ENCODE results near the gene STRIT1. TPM values are rescaled to one million over a fixed set of nuclear protein-coding genes. Genes with fewer than 3 reads are reported as not detected.
A peak's percentile ranks its signal among the peaks of the same experiment; 100 is the strongest.

STRIT1 gene
- total and polyA plus RNA-seq, 7 donors = 714 to 1,417 (median 1,022) TPM

DNA sequence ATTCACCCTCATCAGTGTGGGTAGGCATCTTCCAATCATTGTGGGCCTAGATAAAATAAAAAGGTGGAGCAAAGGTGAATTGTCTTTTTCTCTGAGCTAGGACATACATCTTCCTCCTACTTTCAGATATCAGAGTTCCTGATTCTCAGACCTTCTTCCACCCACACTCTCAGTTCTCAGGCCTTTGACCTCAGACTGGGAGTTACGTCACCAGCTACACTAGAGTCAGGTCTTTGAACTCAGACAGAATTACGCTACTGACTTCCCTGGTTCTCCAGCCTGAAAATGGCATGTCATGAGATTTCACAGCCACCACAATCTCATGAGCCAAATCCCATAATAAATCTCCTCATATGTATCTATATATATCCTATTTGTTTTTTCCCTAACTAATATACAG, 39.0 kb downstream of the STRIT1 start:
- no peak for ATAC-seq
- TF ChIP-seq, protein P1, sequence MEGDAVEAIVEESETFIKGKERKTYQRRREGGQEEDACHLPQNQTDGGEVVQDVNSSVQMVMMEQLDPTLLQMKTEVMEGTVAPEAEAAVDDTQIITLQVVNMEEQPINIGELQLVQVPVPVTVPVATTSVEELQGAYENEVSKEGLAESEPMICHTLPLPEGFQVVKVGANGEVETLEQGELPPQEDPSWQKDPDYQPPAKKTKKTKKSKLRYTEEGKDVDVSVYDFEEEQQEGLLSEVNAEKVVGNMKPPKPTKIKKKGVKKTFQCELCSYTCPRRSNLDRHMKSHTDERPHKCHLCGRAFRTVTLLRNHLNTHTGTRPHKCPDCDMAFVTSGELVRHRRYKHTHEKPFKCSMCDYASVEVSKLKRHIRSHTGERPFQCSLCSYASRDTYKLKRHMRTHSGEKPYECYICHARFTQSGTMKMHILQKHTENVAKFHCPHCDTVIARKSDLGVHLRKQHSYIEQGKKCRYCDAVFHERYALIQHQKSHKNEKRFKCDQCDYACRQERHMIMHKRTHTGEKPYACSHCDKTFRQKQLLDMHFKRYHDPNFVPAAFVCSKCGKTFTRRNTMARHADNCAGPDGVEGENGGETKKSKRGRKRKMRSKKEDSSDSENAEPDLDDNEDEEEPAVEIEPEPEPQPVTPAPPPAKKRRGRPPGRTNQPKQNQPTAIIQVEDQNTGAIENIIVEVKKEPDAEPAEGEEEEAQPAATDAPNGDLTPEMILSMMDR (IDR thresholded peaks at IDR 0.05) = no peak
- no peak for DNase-seq
- Histone ChIP-seq H3K27ac (no peak overlapping the region), H3K4me1 (no peaks in the 10 kb centered on the region), H3K9me3 (no peaks in the 10 kb centered on the region), H3K36me3 (ENCODE audit: insufficient read depth in 1 of 2, low read depth in 1 of 2) (no peaks in the 10 kb centered on the region), H3K27me3 (ENCODE audit: insufficient read depth in 3 of 3, low read length in 2 of 3) (no peaks in the 10 kb centered on the region), H3K4me3 (no peak overlapping the region)
- WGBS, 3 donors = 47 to 84% (median 51%) methylated on average over 2 of the region's 2 CpGs
- intact Hi-C loops (cut with DNase I) = no loop called here

DNA sequence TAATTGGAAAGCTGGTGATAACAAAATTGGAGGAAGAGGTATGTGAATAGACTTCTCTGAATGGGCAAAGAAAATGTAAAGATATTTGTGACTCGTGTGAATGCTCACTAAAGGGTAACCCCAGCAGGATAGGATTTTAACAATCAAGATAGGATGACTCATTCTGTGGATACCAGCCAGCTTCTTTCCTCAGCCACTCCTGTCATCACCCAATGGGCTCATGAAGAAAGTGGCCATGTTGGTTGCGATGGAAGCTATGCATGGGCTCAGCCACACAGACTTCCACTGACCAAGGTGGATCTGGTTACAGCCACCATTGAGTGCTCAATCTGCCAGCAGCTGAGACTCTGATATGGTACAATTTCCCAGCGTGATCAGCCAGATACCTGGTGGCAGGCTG, 40.9 kb downstream of the STRIT1 start:
- TF ChIP-seq, protein P1 (IDR thresholded peaks at IDR 0.05) = no peak
- intact Hi-C loops (cut with DNase I) = no loop called here
- no peak for DNase-seq
- no peaks in the 10 kb centered on the region for H3K4me1 ChIP-seq
- H3K36me3 ChIP-seq (ENCODE audit: insufficient read depth in 1 of 2, low read depth in 1 of 2) = no peaks in the 10 kb centered on the region
- peak in 1 of 4 donors; percentile 84 for ATAC-seq
- no peak overlapping the region for H3K27ac ChIP-seq
- peaks cover 5% of the 10 kb centered on the region for H3K9me3 ChIP-seq
- no peak overlapping the region for H3K4me3 ChIP-seq
- no peaks in the 10 kb centered on the region for H3K27me3 ChIP-seq (ENCODE audit: insufficient read depth in 3 of 3, low read length in 2 of 3)
- WGBS, 3 donors = 79 to 91% (median 84%) methylated on average over 3 of the region's 3 CpGs

DNA sequence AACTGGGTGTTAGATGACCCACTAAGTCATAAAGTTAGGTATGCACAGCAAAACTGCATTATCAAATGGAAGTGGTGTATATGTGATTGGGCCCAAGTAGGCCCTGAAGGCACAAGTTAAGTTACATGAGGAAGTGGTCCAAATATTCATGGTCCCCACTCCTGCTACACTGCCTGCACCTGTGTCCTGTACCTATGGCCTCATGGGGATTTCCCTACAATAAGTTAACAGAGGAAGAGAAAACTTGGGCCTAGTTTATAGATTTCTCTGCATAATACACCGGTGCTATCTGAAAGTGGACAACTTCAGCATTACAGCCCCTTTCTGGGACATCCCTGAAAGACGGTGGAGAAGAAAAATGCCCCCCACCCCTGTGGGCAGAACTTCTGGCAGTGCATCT, 41.5 kb downstream of the STRIT1 start:
- Histone ChIP-seq H3K4me3 (no peak overlapping the region), H3K9me3 (peaks cover 5% of the 10 kb centered on the region), H3K4me1 (no peaks in the 10 kb centered on the region), H3K27me3 (ENCODE audit: insufficient read depth in 3 of 3, low read length in 2 of 3) (no peaks in the 10 kb centered on the region), H3K36me3 (ENCODE audit: insufficient read depth in 1 of 2, low read depth in 1 of 2) (no peaks in the 10 kb centered on the region), H3K27ac (no peak overlapping the region)
- ATAC-seq (no peak), DNase-seq (no peak)
- TF ChIP-seq, protein P1 (IDR thresholded peaks at IDR 0.05) = no peak
- 49 to 98% (median 49%) methylated on average over 2 of the region's 2 CpGs for WGBS, 3 donors
- intact Hi-C loops (cut with DNase I) = no loop called here

DNA sequence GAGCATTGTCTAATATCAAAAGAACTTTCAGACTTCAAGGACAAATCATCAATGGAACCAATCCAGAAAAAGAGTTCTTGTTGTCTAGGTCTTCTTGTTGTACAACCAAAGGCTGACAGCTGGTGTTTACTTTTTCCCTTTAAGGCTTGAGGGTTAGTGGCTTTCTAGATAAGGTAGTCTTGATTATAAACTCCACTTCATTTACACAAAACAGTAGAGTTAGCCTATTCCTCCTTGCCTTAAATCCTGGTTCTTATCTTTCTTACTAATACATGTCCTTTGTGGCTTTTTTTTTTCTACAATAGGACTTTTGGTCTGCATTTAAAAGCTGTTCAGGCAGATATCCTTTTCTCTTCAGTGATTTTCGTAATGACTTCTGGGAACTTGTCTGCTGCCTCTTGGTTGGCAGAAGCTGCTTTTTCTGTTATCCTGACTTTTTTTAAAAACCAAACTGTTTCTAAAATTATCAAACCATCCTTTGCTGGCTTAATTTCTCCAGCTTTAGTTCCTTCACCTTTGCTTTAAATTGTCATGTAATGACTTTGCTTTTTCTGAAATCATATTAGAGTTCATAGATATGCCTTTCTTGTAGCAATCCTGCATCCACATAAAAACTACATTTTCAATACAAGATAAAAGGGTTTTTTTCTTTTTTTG, 44.8 kb downstream of the STRIT1 start:
- H3K27me3 ChIP-seq (ENCODE audit: insufficient read depth in 3 of 3, low read length in 2 of 3) = no peaks in the 10 kb centered on the region
- ATAC-seq = no peak
- no peak for DNase-seq
- TF ChIP-seq, protein P1 (IDR thresholded peaks at IDR 0.05) = no peak
- H3K36me3 ChIP-seq (ENCODE audit: insufficient read depth in 1 of 2, low read depth in 1 of 2) = no peaks in the 10 kb centered on the region
- peaks cover 5% of the 10 kb centered on the region for H3K4me1 ChIP-seq
- H3K4me3 ChIP-seq = no peak overlapping the region
- H3K27ac ChIP-seq = no peak overlapping the region
- 91 to 96% (median 91%) methylated on average over 1 of the region's 1 CpG for WGBS, 3 donors
- H3K9me3 ChIP-seq = peaks cover 5% of the 10 kb centered on the region
- intact Hi-C loops (cut with DNase I) = loop anchor here in 1 of 2 donors (5.0 kb wide), 1 partner anchor 34 kb away; no protein-coding TSS in a partner anchor

DNA sequence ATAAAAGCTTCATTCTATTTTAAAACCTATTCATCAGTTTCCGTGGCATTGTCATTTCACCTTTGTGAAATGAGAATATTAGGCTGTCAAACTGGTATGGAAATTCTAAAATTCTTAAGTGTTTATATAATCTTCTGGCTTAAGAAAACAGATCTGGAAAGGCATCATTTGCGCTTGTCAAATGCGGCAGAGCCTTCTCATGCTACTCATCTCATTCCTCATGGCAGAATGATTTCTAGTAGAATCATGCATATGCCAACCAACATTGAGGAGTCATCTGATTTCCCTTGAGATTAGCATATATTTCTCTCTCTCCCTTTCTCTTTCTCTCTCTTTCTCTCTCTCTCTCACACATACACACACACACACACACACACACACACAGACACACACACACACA, 48.8 kb downstream of the STRIT1 start:
- Histone ChIP-seq H3K36me3 (ENCODE audit: insufficient read depth in 1 of 2, low read depth in 1 of 2) (no peaks in the 10 kb centered on the region), H3K9me3 (peaks cover 5% of the 10 kb centered on the region), H3K4me3 (no peak overlapping the region), H3K27ac (no peak overlapping the region), H3K27me3 (ENCODE audit: insufficient read depth in 3 of 3, low read length in 2 of 3) (no peaks in the 10 kb centered on the region), H3K4me1 (peaks cover 10% of the 10 kb centered on the region)
- ATAC-seq (no peak), DNase-seq (no peak)
- WGBS, 3 donors = 80 to 88% (median 84%) methylated on average over 3 of the region's 3 CpGs
- intact Hi-C loops (cut with DNase I) = loop anchor here (5.0 kb wide), 1 partner anchor 38 kb away; no protein-coding TSS in a partner anchor
- TF ChIP-seq, protein P1 (IDR thresholded peaks at IDR 0.05) = no peak
